ENCODE results near the gene TIMP2. TPM values are rescaled to one million over a fixed set of nuclear protein-coding genes. Genes with fewer than 3 reads are reported as not detected.

Gene TIMP2
- total RNA-seq, 1 experiment from 2014 or later = 64.8 TPM

DNA sequence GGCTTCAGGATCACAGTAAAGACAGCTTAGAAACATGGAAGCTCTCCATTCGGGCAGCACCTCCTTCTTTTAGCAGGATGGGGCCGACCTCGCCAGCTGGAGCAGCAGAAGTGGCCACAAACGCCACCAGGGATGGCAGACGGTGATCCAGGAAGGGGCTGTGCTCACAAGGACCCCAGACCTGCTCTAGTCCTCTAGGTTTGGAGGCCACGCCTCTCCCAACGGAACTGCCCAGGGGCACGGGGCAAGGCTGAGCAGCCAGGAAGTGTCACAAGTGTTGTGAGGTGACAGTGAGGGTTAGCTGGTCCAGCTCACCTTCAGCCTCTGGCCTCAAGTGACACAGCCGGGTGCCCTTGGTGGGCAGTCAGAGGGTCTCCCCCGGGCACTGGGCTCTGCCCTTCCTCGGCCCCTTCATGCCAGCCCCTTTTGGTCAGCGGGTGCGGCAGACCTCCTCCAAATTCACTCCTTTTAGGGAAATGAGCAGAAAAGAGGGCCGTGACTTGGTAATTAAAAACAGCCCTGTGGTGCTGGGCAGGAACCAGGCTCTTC is 42.6 kb downstream of the TIMP2 start:
- Histone ChIP-seq H3K9ac (ENCODE audit: low read length) (peak overlapping the region; percentile 82), H3K79me2 (ENCODE audit: insufficient read depth, low read length) (peaks cover 23% of the 10 kb centered on the region; the same call in 1 of the 2 replicates), H3K36me3 (ENCODE audit: control insufficient read depth in 1 of 2, insufficient read depth in 2 of 2, low read length in 2 of 2) (no peaks in the 10 kb centered on the region), H3K27me3 (ENCODE audit: insufficient read depth, low read length) (no peaks in the 10 kb centered on the region), H3K27ac (ENCODE audit: low read depth, low read length) (peak overlapping the region; percentile 95), H3K4me3 (replicated peaks in 1 of 2; ENCODE audit: low read depth in 1 of 2, low read length in 2 of 2) (peak overlapping the region; percentile 41 to 54), H3K4me2 (ENCODE audit: low read length) (peak overlapping the region; percentile 97), H4K20me1 (ENCODE audit: insufficient read depth) (no peaks in the 10 kb centered on the region), H3K9me2 (ENCODE audit: insufficient read depth) (no peaks in the 10 kb centered on the region), H3K9me3 (ENCODE audit: control insufficient read depth in 1 of 2, insufficient read depth in 1 of 2, low read depth in 1 of 2, low read length in 2 of 2) (no peaks in the 10 kb centered on the region), H2AFZ (ENCODE audit: low read depth, low read length, poor library complexity, severe bottlenecking) (no peak overlapping the region), H3K4me1 (ENCODE audit: control insufficient read depth in 1 of 2, insufficient read depth in 2 of 2, low read length in 2 of 2) (peaks cover 48 to 82% of the 10 kb centered on the region in 2 experiments)
- no peak for DNase-seq (ENCODE audit: low read depth, low spot score)
- RAD21 ChIA-PET (ENCODE audit: low non-redundant PET in 1 of 2, low total read pairs in 2 of 2, uncharacterized antibody in 2 of 2, unreplicated experiment in 2 of 2) = interaction anchor here (0.6 to 1.2 kb wide), 2 partner anchors 15 to 89 kb away, joined by 3 read pairs; no protein-coding TSS in a partner anchor
- CTCF ChIA-PET = interaction anchor here (1.7 kb wide), 1 partner anchor 17 kb away, joined by 6 read pairs; no protein-coding TSS in a partner anchor
- POLR2A ChIA-PET = no interaction called here
- TSS peak; percentile 86 for BruUV-seq (replicated peaks)
- TF ChIP-seq SRF (IDR thresholded peaks at IDR 0.05; ENCODE audit: low read depth) (no peak), EGR1 (IDR thresholded peaks at IDR 0.05; ENCODE audit: low read depth) (no peak), CBX3 (IDR thresholded peaks at IDR 0.05; ENCODE audit: low read depth) (no peak), CEBPB (IDR thresholded peaks at IDR 0.05; ENCODE audit: low read depth) (no peak), SP1 (IDR thresholded peaks at IDR 0.05; ENCODE audit: low read depth) (no peak), JUND (IDR thresholded peaks at IDR 0.05) (no peak), YY1 (IDR thresholded peaks at IDR 0.05; ENCODE audit: extremely low read depth, insufficient replicate concordance, low read depth, low read length) (no peak), FOSL1 (IDR thresholded peaks at IDR 0.05; ENCODE audit: low read depth) (no peak), POLR2AphosphoS5 (IDR thresholded peaks at IDR 0.05; ENCODE audit: low read depth, low read length) (no peak; the same call in 1 of the 2 replicates), ZNF274 (IDR thresholded peaks at IDR 0.05; ENCODE audit: low read depth, low read length) (no peak), TCF7L2 (IDR thresholded peaks at IDR 0.05; ENCODE audit: borderline replicate concordance, extremely low read depth, insufficient read depth, insufficient read length) (no peak), ELF1 (IDR thresholded peaks at IDR 0.05; ENCODE audit: borderline replicate concordance, low read depth) (no peak), EZH2 (IDR thresholded peaks at IDR 0.05) (no peak), SIN3A (IDR thresholded peaks at IDR 0.05; ENCODE audit: low read depth) (no peak), EZH2phosphoT487 (IDR thresholded peaks at IDR 0.05; ENCODE audit: borderline replicate concordance) (no peak), ZFX (IDR thresholded peaks at IDR 0.05) (no peak)
- TF ChIP-seq, protein P1, sequence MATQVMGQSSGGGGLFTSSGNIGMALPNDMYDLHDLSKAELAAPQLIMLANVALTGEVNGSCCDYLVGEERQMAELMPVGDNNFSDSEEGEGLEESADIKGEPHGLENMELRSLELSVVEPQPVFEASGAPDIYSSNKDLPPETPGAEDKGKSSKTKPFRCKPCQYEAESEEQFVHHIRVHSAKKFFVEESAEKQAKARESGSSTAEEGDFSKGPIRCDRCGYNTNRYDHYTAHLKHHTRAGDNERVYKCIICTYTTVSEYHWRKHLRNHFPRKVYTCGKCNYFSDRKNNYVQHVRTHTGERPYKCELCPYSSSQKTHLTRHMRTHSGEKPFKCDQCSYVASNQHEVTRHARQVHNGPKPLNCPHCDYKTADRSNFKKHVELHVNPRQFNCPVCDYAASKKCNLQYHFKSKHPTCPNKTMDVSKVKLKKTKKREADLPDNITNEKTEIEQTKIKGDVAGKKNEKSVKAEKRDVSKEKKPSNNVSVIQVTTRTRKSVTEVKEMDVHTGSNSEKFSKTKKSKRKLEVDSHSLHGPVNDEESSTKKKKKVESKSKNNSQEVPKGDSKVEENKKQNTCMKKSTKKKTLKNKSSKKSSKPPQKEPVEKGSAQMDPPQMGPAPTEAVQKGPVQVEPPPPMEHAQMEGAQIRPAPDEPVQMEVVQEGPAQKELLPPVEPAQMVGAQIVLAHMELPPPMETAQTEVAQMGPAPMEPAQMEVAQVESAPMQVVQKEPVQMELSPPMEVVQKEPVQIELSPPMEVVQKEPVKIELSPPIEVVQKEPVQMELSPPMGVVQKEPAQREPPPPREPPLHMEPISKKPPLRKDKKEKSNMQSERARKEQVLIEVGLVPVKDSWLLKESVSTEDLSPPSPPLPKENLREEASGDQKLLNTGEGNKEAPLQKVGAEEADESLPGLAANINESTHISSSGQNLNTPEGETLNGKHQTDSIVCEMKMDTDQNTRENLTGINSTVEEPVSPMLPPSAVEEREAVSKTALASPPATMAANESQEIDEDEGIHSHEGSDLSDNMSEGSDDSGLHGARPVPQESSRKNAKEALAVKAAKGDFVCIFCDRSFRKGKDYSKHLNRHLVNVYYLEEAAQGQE (IDR thresholded peaks at IDR 0.05; ENCODE audit: low read depth) = no peak
- TF ChIP-seq, protein P2, sequence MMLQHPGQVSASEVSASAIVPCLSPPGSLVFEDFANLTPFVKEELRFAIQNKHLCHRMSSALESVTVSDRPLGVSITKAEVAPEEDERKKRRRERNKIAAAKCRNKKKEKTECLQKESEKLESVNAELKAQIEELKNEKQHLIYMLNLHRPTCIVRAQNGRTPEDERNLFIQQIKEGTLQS (IDR thresholded peaks at IDR 0.05) = no peak
- TF ChIP-seq, protein P3, sequence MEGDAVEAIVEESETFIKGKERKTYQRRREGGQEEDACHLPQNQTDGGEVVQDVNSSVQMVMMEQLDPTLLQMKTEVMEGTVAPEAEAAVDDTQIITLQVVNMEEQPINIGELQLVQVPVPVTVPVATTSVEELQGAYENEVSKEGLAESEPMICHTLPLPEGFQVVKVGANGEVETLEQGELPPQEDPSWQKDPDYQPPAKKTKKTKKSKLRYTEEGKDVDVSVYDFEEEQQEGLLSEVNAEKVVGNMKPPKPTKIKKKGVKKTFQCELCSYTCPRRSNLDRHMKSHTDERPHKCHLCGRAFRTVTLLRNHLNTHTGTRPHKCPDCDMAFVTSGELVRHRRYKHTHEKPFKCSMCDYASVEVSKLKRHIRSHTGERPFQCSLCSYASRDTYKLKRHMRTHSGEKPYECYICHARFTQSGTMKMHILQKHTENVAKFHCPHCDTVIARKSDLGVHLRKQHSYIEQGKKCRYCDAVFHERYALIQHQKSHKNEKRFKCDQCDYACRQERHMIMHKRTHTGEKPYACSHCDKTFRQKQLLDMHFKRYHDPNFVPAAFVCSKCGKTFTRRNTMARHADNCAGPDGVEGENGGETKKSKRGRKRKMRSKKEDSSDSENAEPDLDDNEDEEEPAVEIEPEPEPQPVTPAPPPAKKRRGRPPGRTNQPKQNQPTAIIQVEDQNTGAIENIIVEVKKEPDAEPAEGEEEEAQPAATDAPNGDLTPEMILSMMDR (IDR thresholded peaks at IDR 0.05 in 2 of 3, conservative IDR thresholded peaks at IDR 0.05 in 1 of 3; ENCODE audit: borderline replicate concordance in 1 of 3, insufficient read depth in 1 of 3, low read depth in 2 of 3, low read length in 2 of 3) = no peak
- intact Hi-C loops (cut with micrococcal nuclease) = no loop called here
- no peak for ATAC-seq

All from HCT116 (cell line).